Pulmonary artery endothelial cell (primary cell): ENCODE results near the gene USF1. TPM values are rescaled to one million over a fixed set of nuclear protein-coding genes. Genes with fewer than 3 reads are reported as not detected.
"Not testable (repeated sequence)": the region's sequence is repeated elsewhere in the genome, so short reads cannot be mapped to it uniquely, and the experiment has no call there.

Experiments
- DNase-seq: peaks from one replicate; pipeline ENCODE4 v3.0.0-alpha.2; 2011; ENCODE audit warnings: low read depth, low spot score
- total RNA-seq: library from RNA; depleted of rRNA; stranded (reverse); fragments of >200 nt; gene quantifications from 2 replicates; pipeline ENCODE4 v1.2.3, GENCODE V29; 2014

The USF1 gene
- total RNA-seq, 1 donor from 2014 or later, result 95.7 TPM

- DNase-seq, result no peak
Observed at GRCh38 chr1:161079436-161080110, 33.8 kb upstream of the USF1 start.

GRCh38 chr1:161077426-161077825 lies 31.6 kb upstream of the USF1 start:
- no peak for DNase-seq

DNA sequence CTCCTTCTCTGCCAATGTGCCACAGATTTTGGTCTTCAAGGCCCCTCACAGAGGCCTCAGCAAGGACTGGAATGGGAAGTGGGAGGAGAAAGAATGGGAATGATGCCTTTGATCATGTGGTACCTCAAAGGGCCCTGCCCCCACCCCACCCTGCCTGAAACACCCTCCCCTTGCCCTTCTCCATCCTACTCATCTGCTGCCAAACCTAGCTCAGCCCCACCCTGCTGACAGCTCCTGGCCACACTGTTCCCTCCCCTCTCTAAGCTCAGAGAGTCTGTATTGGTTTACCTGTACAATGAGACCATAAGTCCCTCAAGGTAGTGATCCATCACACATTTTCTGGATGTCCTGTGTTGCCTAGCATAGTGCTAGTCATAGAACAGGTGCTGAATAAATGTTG lies 30.6 kb upstream of the USF1 start:
- DNase-seq, result no peak

- no peak for DNase-seq
Observed at GRCh38 chr1:161074676-161075368, 29.0 kb upstream of the USF1 start.

DNA sequence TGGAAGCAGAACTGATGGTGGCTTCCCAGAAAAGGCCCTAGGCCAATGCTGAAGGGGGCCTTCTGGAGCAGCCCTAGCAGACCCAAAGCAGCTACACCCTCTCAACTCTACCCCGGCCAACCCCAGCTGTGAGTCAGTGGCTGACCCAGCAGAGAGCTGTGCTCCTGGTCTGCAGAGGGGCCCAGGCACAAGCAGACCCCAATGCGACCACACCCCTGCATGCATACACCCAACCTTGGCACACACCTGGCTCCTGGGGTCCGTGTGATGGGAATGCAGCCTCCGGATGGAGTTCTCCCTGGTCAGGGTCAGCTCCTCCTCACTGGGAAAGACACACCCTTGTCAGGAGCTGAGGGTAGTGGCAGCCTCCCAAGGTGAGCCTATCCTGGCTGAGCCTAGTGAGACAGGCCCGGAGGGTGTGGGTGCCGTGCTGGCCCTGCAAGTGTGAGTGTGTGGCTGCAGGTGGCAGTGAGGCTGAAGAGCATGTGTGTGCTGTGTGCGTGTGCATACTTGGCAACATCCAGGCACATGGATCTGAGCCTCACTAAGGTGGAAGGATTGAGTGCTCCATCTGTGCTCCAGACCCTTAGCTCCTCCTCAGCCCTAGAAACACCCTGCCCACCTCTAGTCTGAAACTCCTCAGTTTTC lies 27.8 kb upstream of the USF1 start:
- DNase-seq, result no peak

GRCh38 chr1:161072751-161073449 lies 27.1 kb upstream of the USF1 start:
- DNase-seq, result no peak

- DNase-seq, result no peak
Observed at GRCh38 chr1:161071886-161072371, 26.2 kb upstream of the USF1 start.

DNA sequence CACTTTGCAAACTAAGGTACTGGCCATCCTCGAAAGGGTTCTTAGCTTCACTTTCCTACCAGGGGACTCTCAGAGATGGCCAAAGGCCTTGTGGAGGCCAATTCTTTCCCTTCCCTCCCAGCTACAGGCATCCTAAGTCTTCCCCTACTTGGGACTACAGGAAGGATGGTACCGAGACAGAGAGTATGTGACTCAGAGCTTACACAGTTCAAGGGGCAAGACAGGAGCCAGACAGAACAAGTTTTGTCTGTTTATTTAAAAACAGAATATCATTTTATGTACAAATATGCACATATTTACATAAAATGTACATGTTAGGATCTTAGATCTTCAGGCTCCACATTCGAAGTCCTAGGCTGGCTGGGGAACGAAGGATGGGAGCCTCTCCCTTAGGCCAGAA lies 25.0 kb upstream of the USF1 start:
- no peak for DNase-seq

GRCh38 chr1:161069731-161070270 lies 24.0 kb upstream of the USF1 start, which contains the start of gene ARHGAP30:
Gene ARHGAP30 (minus strand): TSS chr1:161069891. CDS start chr1:161069624, 267 bp downstream.
- no peak for DNase-seq

GRCh38 chr1:161069241-161069640 lies 23.5 kb upstream of the USF1 start:
- DNase-seq, result no peak

- DNase-seq, result no peak
Observed at GRCh38 chr1:161068306-161069234, 22.8 kb upstream of the USF1 start.

DNA sequence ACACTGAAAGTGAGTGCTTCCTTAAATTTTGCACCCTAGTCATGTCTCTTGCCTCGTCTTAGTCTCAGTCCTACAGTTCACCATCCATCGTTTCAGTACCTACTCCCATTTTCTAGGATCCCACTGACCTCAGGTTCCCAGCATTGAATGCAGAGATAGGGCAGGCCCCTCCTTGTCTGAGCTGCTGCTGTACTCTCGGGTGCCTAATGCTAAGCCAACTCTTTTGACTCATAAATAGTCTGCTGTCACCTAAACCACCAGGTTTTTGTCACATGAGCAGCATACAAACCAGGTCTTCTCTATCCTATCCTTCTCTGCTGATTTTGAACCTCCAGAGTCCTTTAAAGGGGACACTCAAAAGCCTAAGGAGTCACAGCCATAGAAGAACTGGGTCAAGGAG lies 20.9 kb upstream of the USF1 start:
- DNase-seq, result no peak

DNA sequence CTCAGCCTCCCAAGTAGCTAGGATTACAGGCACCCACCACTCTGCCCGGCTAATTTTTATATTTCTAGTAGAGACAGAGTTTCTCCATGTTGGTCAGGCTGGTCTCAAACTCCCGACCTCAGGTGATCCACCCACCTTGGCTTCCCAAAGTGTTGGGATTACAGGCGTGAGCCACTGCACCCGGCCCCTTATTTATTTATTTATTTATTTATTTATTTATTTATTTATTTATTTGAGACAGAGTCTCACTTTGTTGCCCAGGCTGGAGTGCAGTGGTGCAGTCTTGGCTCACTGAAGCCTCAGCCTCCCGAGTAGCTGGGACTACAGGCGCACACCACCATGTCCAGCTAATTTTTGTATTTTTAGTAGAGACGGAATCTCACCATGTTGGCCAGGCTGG lies 19.9 kb upstream of the USF1 start:
- not testable (repeated sequence) for DNase-seq

GRCh38 chr1:161063936-161064335 lies 18.2 kb upstream of the USF1 start:
- not testable (repeated sequence) for DNase-seq

DNA sequence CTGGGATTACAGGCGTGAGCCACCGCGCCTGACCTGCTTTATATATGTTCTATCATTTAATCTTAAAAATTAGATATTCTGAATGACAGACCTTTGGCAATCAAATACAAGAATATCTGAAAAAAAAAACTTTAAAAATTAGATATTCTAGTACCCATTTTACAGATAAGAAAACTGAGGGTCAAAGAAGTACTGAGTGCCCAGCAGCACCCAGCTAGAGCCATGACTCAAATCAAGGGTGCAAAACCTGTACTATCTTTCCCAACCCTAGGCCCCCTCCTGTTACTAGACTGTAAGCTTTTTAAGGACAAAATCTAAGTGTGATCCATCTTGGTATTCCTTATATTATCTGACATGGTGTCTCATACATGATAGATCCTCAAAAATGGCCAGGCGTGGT lies 15.6 kb upstream of the USF1 start:
- DNase-seq, result no peak

GRCh38 chr1:161059293-161059692 lies 13.5 kb upstream of the USF1 start:
- no peak for DNase-seq

DNA sequence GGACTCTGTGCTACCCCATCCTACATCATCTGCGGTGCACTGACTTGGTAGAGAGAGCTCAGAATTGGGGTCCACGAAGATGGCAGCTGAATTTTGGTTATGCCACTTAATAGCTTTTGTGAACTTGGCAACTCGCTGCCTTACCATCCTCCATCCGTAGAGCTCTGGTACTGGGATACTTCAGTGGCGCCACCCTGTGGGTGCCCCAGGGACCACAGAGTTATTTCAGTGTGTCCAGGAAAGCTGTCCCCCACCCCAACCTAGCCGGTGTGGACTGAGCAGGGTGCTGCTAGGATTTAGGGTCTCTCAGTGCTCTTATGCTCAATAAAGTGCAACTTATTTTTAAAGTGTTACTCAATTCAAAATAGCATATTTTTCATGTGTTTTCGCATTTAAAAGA lies 9.0 kb upstream of the USF1 start:
- no peak for DNase-seq

- no peak for DNase-seq
Observed at GRCh38 chr1:161054232-161054631, 8.5 kb upstream of the USF1 start.

DNA sequence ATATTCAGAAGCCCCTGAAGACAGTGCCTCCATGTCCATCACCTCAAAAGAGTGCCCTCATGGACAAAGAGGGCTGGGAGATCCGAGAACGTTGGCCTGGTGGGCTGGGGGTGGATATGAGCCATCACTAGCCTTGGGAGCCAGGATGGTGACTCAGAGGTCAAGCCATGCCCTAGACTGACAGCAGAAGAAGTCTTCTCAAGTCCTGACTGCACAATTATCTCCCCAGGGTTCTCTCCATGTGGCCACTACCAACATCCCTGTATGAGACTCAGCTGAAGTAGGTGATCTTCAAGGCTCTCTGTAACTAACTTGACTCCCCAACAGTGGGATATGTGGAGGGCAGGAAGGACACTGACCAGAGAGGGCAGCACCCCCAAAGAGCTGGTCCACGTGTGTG lies 7.1 kb upstream of the USF1 start:
- DNase-seq, result no peak

GRCh38 chr1:161051219-161051618 lies 5.4 kb upstream of the USF1 start:
- no peak for DNase-seq
